NK-92 (cell line): ENCODE data around the gene CLCN4.

Experiments
- DNase-seq: peaks from one replicate; lab custom pipeline; 2025; ENCODE audit not compliant: unreplicated experiment; lab: John Stamatoyannopoulos, UW

The CLCN4 gene

GRCh38 chrX:10129229-10129628, 27.5 kb upstream of the CLCN4 start:
- DNase-seq, result no peak

GRCh38 chrX:10130354-10130753, 26.4 kb upstream of the CLCN4 start:
- no peak for DNase-seq

- DNase-seq, result no peak
Observed at GRCh38 chrX:10133980-10134676, 22.6 kb upstream of the CLCN4 start.

GRCh38 chrX:10134921-10135320, 21.9 kb upstream of the CLCN4 start:
- DNase-seq, result no peak

GRCh38 chrX:10135561-10136399, 21.0 kb upstream of the CLCN4 start:
- no peak for DNase-seq

- DNase-seq, result no peak
Observed at GRCh38 chrX:10138726-10139125, 18.0 kb upstream of the CLCN4 start.

- DNase-seq, result no peak
Observed at GRCh38 chrX:10140264-10140663, 16.5 kb upstream of the CLCN4 start.

- DNase-seq, result no peak
Observed at GRCh38 chrX:10142041-10142599, 14.7 kb upstream of the CLCN4 start.

- no peak for DNase-seq
Observed at GRCh38 chrX:10143071-10143983, 13.4 kb upstream of the CLCN4 start.

GRCh38 chrX:10146346-10146745, 10.4 kb upstream of the CLCN4 start:
- no peak for DNase-seq

- no peak for DNase-seq
Observed at GRCh38 chrX:10152086-10152485, 4.7 kb upstream of the CLCN4 start.

- no peak for DNase-seq
Observed at GRCh38 chrX:10155137-10155536, 1.6 kb upstream of the CLCN4 start.

- no peak for DNase-seq
Observed at GRCh38 chrX:10157032-10157341, 212 bp downstream of the CLCN4 start.

GRCh38 chrX:10157543-10157942, 768 bp downstream of the CLCN4 start:
- no peak for DNase-seq

GRCh38 chrX:10158279-10159144, 1.7 kb downstream of the CLCN4 start:
- no peak for DNase-seq

- DNase-seq, result no peak
Observed at GRCh38 chrX:10159145-10159468, 2.3 kb downstream of the CLCN4 start.

- DNase-seq, result no peak
Observed at GRCh38 chrX:10160211-10160610, 3.4 kb downstream of the CLCN4 start.

- DNase-seq, result no peak
Observed at GRCh38 chrX:10163031-10163430, 6.3 kb downstream of the CLCN4 start.

GRCh38 chrX:10164879-10165278, 8.1 kb downstream of the CLCN4 start:
- DNase-seq, result no peak

GRCh38 chrX:10165580-10166247, 8.9 kb downstream of the CLCN4 start:
- no peak for DNase-seq
